Uterus (tissue), 4 donors: ENCODE data around the gene FOXA3. TPM values are rescaled to one million over a fixed set of nuclear protein-coding genes. Genes with fewer than 3 reads are reported as not detected.

Source experiments
- DNase-seq, 2 donors: peaks; one replicate each; pipeline ENCODE4 v3.0.0-alpha.2; 2019 to 2020
- H3K27ac ChIP-seq, 2 donors: fragments of 200-600 bp; sonication (generic); 1 replicate in 1 of 2; 2 replicates in 1 of 2; pipeline ENCODE4 v1.5.1; 2016 to 2018
- H3K27me3 ChIP-seq, 2 donors: fragments of 200-600 bp; sonication (generic); one replicate each; pipeline ENCODE4 v1.5.1; 2018 to 2019; ENCODE audit warnings: control low read depth in 1 of 2
- H3K36me3 ChIP-seq, 2 donors: fragments of 200-600 bp; sonication (generic); one replicate each; pipeline ENCODE4 v1.5.1; 2019; ENCODE audit warnings: control low read depth in 1 of 2
- H3K4me1 ChIP-seq, 2 donors: fragments of 200-600 bp; sonication (generic); one replicate each; pipeline ENCODE4 v1.5.1; 2018 to 2019; ENCODE audit warnings: control low read depth in 1 of 2
- H3K4me3 ChIP-seq, 2 donors: fragments of 200-600 bp; sonication (generic); 1 replicate in 1 of 2; 2 replicates in 1 of 2; pipeline ENCODE4 v1.5.1; 2018 to 2019; ENCODE audit warnings: mild to moderate bottlenecking in 1 of 2
- H3K9me3 ChIP-seq, 2 donors: fragments of 200-600 bp; sonication (generic); one replicate each; pipeline ENCODE4 v1.5.1; 2019; ENCODE audit warnings: control low read depth in 1 of 2
- POLR2A ChIP-seq, 2 donors: fragments of 450-650 bp; IDR thresholded peaks; one replicate each; pipeline ENCODE4 v1.6.1; 2016; ENCODE audit warnings: antibody characterized with exemption in 2 of 2, mild to moderate bottlenecking in 1 of 2, moderate library complexity in 1 of 2
- intact Hi-C: fragments of 100-400 bp; cut with DNase I; formaldehyde crosslinking; loops from one replicate; pipeline ENCODE4 v1.15.1; 2023; ENCODE audit warnings: low total_unique reads
- total RNA-seq, 4 donors: library from RNA; depleted of rRNA in 3 of 4; stranded (reverse); fragments of >200 nt in 3 of 4; gene quantifications; one replicate each; pipeline versions ENCODE4 v1.1.0 to v1.2.4, GENCODE V29; 2014 to 2023
- TF ChIP-seq, protein P1 (sequence below), 4 experiments: fragments of 200-600 bp in 2 of 4; fragments of 450-650 bp in 2 of 4; sonication (generic) in 2 of 4; IDR thresholded peaks; one replicate each; pipeline ENCODE4 v1.5.1; 2016 to 2019; ENCODE audit warnings: antibody characterized with exemption in 4 of 4, mild to moderate bottlenecking in 2 of 4, moderate library complexity in 1 of 4
- donor health status: DM: yes; HTN: yes; CAD: no.

FOXA3 gene
- total RNA-seq, 4 donors from 2014 or later = not detected

DNA sequence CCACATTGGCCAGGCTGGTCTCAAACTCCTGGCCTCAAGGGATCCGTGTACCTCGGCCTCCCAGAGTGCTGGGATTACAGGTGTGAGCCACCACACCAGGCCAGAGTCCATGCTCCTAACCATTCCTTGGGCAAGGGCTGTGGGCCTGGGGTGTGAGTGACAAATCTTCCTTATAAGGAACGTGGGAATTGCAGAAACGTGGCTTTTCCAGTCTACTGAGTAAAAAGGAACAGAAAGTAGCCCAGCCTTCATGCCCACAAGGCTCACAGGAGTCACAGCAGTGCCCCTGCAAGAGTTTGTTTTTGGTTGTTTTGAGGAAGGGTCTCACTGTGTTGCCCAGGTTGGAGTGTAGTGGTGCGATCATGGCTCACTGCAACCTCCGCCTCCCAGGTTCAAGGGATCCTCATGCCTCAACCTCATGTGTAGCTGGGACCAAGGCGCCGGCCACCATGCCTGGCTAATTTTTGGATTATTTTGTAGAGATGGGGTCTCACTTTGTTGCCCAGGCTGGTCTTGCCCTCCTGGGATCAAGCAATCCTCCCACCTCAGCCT, 33.2 kb downstream of the FOXA3 start:
- intact Hi-C loops = no loop called here
- no peak for DNase-seq
- no peaks in the 10 kb centered on the region for H3K27me3 ChIP-seq
- H3K9me3 ChIP-seq = no peaks in the 10 kb centered on the region
- H3K4me3 ChIP-seq = no peak overlapping the region
- peaks cover 0 to 7% of the 10 kb centered on the region in 2 donors for H3K4me1 ChIP-seq
- H3K27ac ChIP-seq = no peak overlapping the region
- TF ChIP-seq POLR2A (IDR thresholded peaks at IDR 0.05) = no peak
- TF ChIP-seq, protein P1, sequence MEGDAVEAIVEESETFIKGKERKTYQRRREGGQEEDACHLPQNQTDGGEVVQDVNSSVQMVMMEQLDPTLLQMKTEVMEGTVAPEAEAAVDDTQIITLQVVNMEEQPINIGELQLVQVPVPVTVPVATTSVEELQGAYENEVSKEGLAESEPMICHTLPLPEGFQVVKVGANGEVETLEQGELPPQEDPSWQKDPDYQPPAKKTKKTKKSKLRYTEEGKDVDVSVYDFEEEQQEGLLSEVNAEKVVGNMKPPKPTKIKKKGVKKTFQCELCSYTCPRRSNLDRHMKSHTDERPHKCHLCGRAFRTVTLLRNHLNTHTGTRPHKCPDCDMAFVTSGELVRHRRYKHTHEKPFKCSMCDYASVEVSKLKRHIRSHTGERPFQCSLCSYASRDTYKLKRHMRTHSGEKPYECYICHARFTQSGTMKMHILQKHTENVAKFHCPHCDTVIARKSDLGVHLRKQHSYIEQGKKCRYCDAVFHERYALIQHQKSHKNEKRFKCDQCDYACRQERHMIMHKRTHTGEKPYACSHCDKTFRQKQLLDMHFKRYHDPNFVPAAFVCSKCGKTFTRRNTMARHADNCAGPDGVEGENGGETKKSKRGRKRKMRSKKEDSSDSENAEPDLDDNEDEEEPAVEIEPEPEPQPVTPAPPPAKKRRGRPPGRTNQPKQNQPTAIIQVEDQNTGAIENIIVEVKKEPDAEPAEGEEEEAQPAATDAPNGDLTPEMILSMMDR (IDR thresholded peaks at IDR 0.05) = no peak
- no peaks in the 10 kb centered on the region for H3K36me3 ChIP-seq

DNA sequence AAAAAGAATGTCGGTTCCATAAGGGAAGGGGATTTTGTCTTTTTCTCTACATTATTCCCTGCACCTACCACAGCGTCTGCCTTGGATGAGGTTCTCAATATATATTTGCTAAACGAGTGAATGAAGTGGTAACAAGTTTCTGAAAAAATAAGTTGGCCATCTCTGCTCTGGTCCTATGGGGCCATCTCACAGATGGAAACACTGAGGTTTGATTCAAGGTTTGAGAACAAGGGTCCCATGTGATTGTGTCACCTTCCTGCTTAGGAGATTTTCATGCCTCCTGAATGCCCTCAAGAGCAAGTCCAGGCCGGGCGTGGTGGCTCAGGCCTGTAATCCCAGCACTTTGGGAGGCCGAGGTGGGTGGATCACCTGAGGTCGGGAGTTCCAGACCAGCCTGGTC, 35.1 kb downstream of the FOXA3 start:
- H3K27ac ChIP-seq = no peak overlapping the region
- no peaks in the 10 kb centered on the region for H3K27me3 ChIP-seq
- H3K4me1 ChIP-seq = peaks cover 0 to 12% of the 10 kb centered on the region in 2 donors
- intact Hi-C loops = no loop called here
- no peak overlapping the region for H3K4me3 ChIP-seq
- H3K9me3 ChIP-seq = no peaks in the 10 kb centered on the region
- no peaks in the 10 kb centered on the region for H3K36me3 ChIP-seq
- TF ChIP-seq, protein P1 (IDR thresholded peaks at IDR 0.05) = no peak
- TF ChIP-seq POLR2A (IDR thresholded peaks at IDR 0.05) = no peak
- no peak for DNase-seq

DNA sequence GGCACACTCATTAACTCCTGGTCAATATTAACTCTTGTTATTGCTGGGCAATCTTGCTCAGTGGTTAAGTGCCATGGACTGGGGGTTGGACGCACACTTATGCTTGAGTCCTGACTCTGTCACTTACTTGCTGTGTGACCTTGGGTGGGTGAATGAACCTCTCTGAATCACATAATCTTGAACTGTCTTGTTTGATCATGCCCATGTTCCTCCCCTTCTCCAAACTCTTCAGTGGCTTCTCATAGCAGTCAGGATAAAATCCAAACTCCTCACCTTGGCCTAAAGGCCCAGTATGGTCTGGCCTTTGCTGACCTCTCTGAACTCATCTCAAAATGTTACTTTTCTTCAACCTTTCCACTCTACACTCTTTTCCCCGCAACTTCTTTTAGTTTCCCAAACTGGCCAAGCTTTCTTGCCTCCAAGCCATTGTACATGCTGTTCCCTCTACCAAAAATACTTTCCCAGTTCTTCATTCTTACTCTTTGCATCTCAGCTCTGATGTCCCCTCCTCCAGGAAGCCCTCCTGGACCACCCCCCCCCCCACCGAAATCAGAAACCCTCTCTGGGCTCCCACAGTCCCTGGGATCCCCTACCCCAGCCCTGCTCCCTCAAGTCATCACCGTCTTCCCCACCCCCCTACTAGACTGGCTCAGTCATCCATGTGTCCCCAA, 35.9 kb downstream of the FOXA3 start:
- H3K4me1 ChIP-seq = peaks cover 0 to 12% of the 10 kb centered on the region in 2 donors
- DNase-seq = no peak
- H3K4me3 ChIP-seq = no peak overlapping the region
- H3K27ac ChIP-seq = no peak overlapping the region
- H3K36me3 ChIP-seq = no peaks in the 10 kb centered on the region
- no peaks in the 10 kb centered on the region for H3K9me3 ChIP-seq
- intact Hi-C loops = no loop called here
- H3K27me3 ChIP-seq = no peaks in the 10 kb centered on the region
- TF ChIP-seq POLR2A (IDR thresholded peaks at IDR 0.05) = no peak
- TF ChIP-seq, protein P1 (IDR thresholded peaks at IDR 0.05) = no peak

DNA sequence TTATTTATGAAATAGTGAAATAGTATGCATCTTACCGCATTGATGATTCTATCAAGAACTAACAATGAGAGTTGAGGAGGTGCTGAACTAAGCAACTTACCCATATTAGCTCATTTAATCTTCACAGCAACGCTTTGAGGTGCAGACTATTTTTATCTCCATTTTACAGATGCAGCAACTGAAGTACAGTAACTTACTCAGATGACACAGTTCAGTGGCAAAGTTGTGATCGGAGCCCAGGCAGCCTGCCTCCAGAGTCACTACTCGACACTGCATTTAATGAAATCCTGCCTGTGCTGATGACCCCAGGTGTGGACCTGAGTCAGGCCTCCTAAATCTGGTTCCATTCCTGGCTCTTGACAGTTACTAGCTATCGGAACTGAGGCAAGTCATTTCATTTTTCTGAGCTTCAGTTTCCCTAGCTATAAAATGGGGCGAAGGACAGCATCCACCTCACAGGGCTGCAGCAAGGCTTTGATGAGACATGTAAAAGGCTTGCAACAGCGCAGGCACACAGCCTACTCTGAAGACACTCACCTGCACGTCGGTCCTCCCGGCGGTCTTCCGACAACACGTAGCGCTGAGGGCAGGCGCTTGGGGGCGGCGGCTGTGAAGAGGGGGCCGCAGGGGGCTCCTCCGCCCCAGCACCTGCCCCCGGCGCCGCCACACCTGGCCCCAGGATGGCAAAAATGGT, 36.8 kb downstream of the FOXA3 start:
- no peak overlapping the region for H3K27ac ChIP-seq
- intact Hi-C loops = no loop called here

More for the DNA sequence above, 36.8 kb downstream of the FOXA3 start:
- no peak for DNase-seq
- no peak for TF ChIP-seq POLR2A (IDR thresholded peaks at IDR 0.05)
- TF ChIP-seq, protein P1 (IDR thresholded peaks at IDR 0.05) = no peak
- Histone ChIP-seq H3K9me3 (no peaks in the 10 kb centered on the region), H3K4me1 (peaks cover 0 to 12% of the 10 kb centered on the region in 2 donors), H3K4me3 (peak overlapping the region; percentile 54 to 77), H3K27me3 (no peaks in the 10 kb centered on the region), H3K36me3 (no peaks in the 10 kb centered on the region)
